Osteocyte (in vitro differentiated cells): ENCODE data around the gene KCNK15. TPM values are rescaled to one million over a fixed set of nuclear protein-coding genes. Genes with fewer than 3 reads are reported as not detected.
A peak's percentile ranks its signal among the peaks of the same experiment; 100 is the strongest.

Source experiments
- DNase-seq: peaks from one replicate; pipeline ENCODE4 v3.0.0; 2021; ENCODE audit warnings: mixed read lengths; ENCODE audit not compliant: unreplicated experiment; ENCODE audit errors: extremely low spot score
- H3K27ac Mint-ChIP-seq: one replicate; pipeline ENCODE4 v1.8.0; 2021; ENCODE audit warnings: mild to moderate bottlenecking, mixed read lengths; ENCODE audit not compliant: unreplicated experiment
- H3K27me3 Mint-ChIP-seq: one replicate; pipeline ENCODE4 v1.8.0; 2021; ENCODE audit warnings: mixed read lengths; ENCODE audit not compliant: unreplicated experiment
- H3K36me3 Mint-ChIP-seq: one replicate; pipeline ENCODE4 v1.8.0; 2021; ENCODE audit warnings: mixed read lengths; ENCODE audit not compliant: unreplicated experiment
- H3K4me1 Mint-ChIP-seq: one replicate; pipeline ENCODE4 v1.8.0; 2021; ENCODE audit warnings: mixed read lengths; ENCODE audit not compliant: unreplicated experiment
- H3K4me3 Mint-ChIP-seq: one replicate; pipeline ENCODE4 v1.8.0; 2021; ENCODE audit warnings: mild to moderate bottlenecking, moderate library complexity, mixed read lengths; ENCODE audit not compliant: unreplicated experiment
- H3K9me3 Mint-ChIP-seq: one replicate; pipeline ENCODE4 v1.8.0; 2021; ENCODE audit warnings: mixed read lengths; ENCODE audit not compliant: unreplicated experiment
- CTCF ChIP-seq: fragments of 200-600 bp; sonication (generic); IDR thresholded peaks from 2 replicates; pipeline ENCODE4 v1.5.0; 2021; ENCODE audit warnings: antibody characterized with exemption, mild to moderate bottlenecking, moderate library complexity
- total RNA-seq: library from RNA; stranded (reverse); gene quantifications from 2 replicates; pipeline ENCODE4 v1.2.1, GENCODE V29; 2021

Gene KCNK15
- total RNA-seq, 1 donor from 2014 or later: 21.5 TPM

GRCh38 chr20:44742304-44743079 is 3.2 kb upstream of the KCNK15 start:
- Mint-ChIP-seq H3K27me3 (no peaks in the 10 kb centered on the region), H3K4me3 (no peak overlapping the region), H3K27ac (no peak overlapping the region), H3K36me3 (peaks cover 4% of the 10 kb centered on the region), H3K9me3 (no peaks in the 10 kb centered on the region), H3K4me1 (peaks cover 29% of the 10 kb centered on the region)
- DNase-seq: no peak
- no peak for TF ChIP-seq CTCF

- H3K27ac Mint-ChIP-seq: no peak overlapping the region
- H3K27me3 Mint-ChIP-seq: no peaks in the 10 kb centered on the region
- H3K36me3 Mint-ChIP-seq: peaks cover 4% of the 10 kb centered on the region
- H3K9me3 Mint-ChIP-seq: no peaks in the 10 kb centered on the region
- no peak for TF ChIP-seq CTCF
- DNase-seq: no peak
- peaks cover 34% of the 10 kb centered on the region for H3K4me1 Mint-ChIP-seq
- H3K4me3 Mint-ChIP-seq: no peak overlapping the region
Measured at GRCh38 chr20:44743080-44743701, 2.5 kb upstream of the KCNK15 start.

- DNase-seq: no peak
- Mint-ChIP-seq H3K36me3 (no peaks in the 10 kb centered on the region), H3K4me3 (no peak overlapping the region), H3K27me3 (no peaks in the 10 kb centered on the region), H3K9me3 (no peaks in the 10 kb centered on the region), H3K27ac (no peak overlapping the region), H3K4me1 (peaks cover 28% of the 10 kb centered on the region)
- TF ChIP-seq CTCF: no peak
Measured at GRCh38 chr20:44743916-44744655, 1.6 kb upstream of the KCNK15 start.

GRCh38 chr20:44745122-44745597 is 505 bp upstream of the KCNK15 start:
- H3K36me3 Mint-ChIP-seq: no peaks in the 10 kb centered on the region
- H3K9me3 Mint-ChIP-seq: no peaks in the 10 kb centered on the region
- peaks cover 27% of the 10 kb centered on the region for H3K4me1 Mint-ChIP-seq
- no peak for TF ChIP-seq CTCF
- H3K27ac Mint-ChIP-seq: peak overlapping the region; percentile 32
- H3K27me3 Mint-ChIP-seq: no peaks in the 10 kb centered on the region
- DNase-seq: no peak
- H3K4me3 Mint-ChIP-seq: peak overlapping the region; percentile 68
